T-helper 1 cell (primary cell): Measurements from ENCODE around the gene KCND3.

ENCODE experiments used
- DNase-seq, 5 donors: peaks; one replicate each; pipeline ENCODE4 v3.0.0-alpha.2; 2012 to 2020

KCND3 gene

DNA sequence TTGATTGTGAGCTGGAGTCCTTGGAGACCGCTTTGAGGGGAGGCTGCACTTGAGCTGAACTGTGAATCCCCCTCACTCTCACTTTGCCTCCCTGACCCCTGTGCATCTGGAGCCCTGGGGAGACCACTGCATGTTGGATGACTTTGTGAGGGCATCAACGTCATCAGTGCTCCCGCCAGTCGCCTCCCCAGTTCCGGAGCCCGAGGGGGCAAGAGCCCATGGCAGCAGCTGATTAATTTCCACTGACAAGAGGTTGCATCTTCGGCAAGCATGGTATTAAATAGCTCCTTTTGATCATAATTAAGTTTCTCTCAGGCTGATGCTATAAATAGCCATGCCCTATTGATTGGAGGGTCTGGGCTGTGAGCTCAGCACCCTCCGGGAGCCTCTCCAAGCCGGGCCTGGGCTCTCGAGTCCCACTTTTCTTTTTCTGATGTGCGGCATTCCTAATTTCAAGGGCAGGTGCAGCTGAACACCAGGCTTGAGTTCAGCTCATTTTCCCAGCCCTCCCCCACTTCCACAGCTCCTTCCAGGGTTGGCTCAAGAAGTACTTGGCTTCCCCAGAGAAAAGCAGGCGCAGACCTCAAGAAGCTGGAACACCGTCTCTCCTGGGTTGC lies 33.2 kb downstream of the KCND3 start:
- DNase-seq: no peak

DNA sequence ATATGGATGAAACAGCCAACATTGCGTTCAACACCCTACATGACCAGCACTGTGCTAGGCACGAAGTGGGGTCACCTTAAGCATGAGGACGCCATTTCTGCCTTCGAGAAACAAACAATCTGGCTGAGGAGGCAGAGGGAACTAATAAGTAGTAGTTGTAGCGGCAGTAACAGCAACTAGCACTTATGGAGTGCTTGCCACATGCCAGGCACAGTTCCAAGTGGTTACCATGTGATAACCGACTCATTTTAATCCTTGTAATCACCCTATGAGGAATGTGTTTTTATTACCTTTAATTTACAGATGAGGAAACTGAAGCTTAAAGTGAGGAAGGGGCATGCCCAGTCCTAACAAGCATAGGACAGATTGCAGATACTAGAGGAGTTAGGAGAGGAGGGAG lies 33.7 kb downstream of the KCND3 start:
- DNase-seq: no peak

DNA sequence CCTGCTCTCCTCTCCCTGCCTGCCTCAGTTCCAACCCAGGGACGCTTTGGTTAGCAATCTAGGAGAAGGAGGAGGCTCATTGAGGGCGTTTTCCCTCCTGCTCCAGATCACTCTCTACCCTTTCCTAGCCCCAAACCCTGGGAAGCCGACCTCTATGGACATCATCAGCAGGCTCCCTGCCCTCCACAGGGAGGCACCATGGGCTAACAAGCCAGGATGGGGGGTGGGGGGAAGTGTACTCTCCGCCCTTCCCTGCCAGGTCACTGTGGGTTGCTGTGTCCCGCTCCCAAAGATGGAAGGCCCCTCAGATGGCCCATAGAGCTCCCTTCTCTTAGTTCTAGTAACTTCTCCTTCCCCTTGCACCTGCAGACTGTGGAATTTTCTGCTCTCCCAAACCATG lies 35.7 kb downstream of the KCND3 start:
- DNase-seq: no peak

DNA sequence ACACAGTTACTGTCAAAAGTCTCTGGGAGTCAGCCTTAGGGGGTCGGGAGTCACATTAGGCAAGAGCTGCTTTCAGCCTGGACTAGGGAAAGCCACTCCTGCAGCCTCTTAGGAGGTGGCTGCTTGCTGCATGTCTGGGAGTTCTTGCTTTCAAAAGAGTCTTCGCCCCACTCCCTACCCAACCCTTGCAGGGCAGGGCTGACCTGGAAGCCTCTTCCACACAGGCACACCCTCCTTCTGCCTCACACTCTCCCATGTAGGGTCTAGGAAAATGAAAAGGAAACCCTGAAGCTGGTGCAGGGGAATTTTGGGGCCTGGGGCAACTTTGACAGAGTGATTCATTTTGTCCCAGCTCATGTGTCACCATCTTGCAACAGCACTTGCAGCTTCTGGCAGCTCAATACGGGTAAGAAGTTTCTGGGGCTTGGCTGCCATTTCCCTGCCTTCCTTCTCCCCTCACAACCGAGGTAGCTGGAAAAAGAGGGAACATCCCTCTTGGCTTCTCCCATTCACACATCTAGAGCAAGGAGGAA lies 37.3 kb downstream of the KCND3 start:
- DNase-seq: no peak

DNA sequence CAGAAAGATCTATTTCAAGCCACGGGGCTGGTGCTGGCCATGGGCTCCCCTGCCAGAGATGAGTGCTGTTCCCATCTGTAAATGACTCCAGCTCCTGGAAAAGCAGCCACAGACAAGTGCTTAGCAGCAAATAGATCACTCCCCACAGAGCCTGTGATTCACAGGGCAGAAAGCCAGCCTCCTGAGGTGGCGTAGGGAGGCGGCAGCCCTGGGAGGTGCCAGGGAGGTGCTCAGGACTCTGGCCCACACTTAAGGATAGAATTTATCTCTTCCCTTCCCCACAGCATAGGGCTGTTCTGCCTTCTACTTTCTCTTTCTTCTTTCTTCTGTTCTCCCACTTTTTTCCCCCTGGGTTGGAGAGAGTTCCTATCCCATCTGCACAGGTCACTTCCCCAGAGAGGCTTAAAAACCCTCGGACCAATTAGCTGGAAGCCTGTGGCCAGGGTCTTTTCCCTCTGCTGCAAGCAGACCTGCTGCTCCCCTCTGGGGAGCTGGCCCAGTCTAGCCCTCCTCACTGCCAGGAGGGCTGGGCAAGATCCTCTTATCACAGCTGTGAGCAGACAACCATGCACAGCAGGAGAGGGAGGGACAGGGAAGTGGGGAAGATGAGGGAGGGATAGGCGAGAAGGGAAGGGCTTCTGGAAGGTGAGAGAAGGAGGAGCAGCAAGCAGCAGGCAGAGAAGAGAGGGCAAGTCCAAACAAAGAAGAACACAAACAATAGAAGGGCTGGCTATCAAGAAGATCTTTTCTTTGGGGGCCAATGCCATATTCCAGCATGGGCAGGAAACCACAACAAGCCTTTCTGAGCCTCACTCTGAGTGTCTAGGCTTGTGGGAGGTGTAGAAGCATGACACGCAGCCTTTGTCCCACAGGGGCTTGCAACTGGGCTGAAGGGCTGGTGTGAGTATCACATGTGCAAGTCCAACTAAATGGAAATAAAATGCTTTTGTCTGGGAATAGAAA lies 41.0 kb downstream of the KCND3 start:
- DNase-seq: no peak

DNA sequence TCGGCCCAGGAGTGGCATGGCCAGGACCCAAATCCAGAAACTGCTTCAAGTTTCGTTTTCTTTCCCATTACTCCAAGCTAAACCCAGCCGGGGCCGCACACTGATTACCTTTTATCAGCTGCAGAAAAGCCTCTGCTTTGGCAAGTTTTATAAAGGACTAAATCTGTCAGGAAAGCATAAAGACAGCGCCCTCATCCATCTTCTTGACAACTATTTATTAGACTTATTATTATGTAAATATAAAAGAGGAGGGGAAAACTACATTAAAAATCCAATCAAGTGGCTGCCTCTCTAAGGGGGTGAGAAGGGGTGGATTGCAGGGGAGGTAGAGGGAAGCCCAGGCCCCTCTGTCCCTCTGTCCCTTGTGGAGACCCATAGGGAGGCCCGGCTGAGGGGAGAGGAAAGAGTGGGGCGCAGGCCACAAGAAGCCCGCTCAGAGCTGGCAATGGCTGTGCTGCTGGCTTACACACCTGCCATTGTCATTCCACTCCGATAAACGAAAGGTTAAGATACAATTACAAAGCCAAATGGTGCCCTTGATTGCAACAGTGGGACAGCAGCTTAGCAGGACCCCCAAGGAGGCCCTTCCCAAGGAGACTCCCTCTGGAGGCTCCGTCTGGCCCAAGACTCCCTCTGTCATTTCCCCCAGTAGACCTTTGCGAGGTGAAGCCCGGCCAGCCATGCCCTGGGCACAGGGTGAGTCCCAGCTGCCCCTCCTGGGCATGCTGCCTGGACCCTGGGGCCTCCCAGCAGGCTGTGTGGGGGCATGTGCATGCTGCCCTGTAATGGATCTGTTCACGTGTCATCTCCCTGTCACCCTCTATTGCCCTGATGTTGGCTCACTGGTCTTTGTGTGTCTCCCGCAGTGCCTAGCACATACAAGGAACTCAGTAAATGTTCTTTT lies 45.4 kb downstream of the KCND3 start:
- DNase-seq: no peak

DNA sequence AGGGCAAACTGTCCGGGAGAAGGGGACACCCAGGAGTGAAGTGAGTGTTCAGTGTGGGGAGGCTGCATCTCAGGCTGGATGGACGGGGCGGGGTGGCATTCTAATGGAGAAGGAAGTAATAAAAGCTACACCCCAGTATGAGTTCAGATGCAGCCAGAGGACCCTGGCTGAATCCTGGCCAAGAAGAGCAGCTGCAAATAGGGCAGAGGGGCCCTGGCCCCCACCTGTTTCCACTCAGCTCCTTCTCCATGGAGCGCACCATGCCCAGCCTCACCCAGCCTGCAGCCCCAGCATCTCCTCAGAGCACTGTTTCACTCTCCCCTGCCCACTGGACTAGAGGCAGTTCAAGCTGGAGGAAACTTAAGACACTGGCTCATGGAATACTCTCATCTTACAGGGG lies 46.4 kb downstream of the KCND3 start:
- no peak for DNase-seq

DNA sequence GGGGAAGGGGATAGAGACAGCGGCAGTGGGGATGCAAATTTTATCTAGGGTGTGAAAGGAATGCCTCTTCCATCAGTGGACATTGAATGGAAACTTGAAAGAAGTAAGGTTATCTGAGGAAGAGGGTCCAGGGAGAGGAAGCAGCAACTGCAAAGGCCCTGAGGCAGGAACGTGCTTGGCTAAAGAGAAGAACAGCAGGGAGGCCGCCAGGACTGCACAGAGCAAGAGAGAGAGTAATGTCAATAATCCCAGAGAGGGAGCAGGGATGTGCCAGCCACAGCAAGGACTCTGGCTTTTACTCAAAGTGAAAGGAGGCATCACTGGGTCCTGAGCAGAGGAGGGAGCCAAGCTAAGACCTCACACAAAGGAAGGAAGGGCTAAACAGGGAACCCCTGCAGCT lies 50.9 kb downstream of the KCND3 start:
- no peak for DNase-seq

DNA sequence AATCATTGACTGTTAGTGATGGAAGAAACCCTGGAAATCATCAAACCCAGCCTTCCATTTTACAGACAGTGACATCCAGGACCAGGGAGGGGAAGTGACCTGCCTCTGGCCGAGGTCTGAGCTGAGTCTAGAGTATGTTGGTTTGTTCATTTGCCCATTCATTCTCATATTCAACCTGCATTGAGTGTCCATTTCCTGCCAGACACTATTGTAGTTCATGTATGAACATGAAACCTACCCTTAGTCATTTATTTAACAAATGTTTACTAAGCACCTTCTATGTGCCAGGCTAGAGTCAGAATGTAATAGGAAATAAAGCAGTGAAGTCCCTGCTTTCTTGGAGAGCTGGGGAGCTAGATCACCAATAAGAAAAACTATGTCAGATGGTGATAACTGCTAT lies 51.3 kb downstream of the KCND3 start:
- DNase-seq: no peak

DNA sequence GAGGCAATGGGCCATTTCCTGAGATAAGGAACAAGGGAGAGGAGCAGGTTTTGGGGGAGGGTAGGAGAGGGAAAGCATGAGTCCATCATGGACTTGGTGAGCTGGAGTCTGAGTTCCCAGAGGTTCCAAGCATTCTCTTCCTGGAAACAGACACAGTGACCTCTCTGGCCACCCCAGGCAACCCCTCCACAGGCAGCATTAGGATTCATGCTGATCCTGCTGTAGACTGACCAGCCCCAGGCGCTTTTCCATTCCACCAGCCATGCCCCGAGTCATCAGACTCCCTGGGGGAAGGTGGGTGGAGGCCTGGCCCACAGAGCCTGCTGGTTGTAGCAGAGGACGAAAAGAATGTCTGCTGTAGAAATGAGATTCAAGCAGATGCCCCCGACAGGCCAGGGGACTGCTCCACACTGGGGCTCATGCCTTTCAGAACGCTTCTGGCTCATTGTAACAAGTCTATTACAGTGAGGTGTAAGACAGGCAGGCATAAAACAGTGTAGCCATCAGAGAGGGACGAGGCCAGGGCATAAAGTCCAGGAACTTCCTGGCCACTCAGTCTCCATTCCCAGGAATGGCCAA lies 52.2 kb downstream of the KCND3 start:
- DNase-seq: no peak

DNA sequence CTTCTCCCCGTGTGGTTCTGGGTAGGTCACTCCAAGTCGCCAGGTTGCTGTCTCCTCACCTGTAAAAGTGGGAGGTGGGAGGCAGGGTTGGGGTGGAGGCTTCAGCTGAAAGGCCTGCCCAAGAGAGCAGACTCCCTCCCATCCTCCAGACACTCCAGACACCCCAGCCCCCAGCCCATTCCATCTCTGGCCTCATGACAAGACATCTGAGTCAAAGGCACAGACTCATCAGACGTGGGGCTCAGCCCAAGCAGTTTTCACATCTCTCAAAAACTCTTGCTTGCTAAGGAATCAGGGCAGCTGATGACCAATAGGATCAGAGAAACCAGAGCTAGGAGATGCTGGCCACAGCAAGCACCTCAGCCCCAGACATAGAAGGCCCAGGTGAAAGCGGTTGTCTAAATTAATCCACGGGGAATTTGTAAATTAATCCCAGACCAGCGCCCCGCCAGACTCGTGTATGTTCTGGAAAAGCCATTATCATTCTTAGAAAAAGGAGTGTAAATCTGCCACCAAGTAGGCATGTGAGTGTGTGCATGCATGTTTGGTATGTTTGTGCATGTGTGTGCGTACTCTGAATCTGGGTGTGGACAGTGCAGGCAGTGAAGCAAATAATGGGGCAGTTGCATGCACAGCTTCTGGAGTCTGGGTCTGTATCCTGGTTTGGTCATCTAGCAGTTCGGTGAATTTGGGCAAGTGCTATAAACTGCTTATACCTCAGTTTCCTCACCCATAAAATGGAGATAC lies 55.2 kb downstream of the KCND3 start:
- no peak for DNase-seq

DNA sequence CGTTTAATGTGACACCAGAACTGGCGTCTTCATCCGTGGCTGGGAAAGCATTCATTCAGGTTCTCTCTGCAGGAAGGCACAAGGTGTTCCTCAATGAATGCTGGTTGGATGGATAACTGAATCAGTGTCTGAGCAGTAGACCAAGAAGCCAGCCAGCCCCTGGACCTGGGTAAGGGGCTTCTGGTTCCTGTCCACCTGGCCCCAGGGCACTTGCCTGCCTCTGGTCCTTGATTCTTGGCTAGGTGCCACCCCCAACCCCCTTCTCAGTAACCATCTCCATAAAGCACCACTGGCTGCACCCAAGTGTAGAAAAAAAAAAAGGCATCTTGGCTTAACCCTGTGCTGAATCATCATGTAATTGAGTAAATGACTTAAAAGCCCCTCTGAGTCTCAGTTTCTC lies 59.1 kb downstream of the KCND3 start:
- no peak for DNase-seq

DNA sequence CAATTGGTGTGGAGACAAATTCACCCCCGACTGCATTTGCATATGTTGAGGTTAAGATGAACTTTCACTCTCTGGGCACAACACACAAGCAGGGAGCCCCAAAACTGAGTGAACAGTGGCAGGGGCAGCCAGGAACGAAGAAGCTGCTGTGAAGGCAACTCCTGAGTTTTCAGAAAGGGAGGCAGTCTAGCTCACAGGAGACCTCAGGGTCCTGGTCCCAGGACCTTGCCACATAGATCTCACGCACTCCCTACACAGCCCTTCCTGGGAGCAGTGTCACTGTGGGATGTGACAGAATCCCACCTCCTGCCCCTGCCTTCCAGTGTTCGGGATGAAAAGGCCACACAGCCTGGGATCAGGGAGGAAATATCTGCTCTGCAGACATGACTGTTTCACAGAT lies 60.9 kb downstream of the KCND3 start:
- DNase-seq: no peak

DNA sequence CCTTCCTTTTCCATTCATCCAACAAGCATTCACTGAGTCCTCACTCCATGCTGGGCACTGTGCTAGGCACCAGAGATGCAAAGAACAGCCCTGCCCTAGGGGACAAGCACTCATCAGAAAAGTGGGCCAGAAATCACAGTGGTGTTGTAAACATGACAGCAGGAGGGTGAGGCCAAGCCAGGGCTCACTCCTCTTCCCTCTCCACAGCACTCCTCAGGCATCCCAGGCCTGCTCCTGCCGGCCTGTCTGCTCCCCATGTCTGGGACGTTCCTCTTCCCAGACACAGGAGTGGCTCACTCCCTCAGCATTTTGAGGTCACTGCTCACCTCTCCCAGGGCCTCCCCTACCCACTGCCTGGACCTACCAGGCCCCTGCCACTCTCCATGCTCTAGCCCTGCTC lies 61.8 kb downstream of the KCND3 start:
- DNase-seq: no peak

DNA sequence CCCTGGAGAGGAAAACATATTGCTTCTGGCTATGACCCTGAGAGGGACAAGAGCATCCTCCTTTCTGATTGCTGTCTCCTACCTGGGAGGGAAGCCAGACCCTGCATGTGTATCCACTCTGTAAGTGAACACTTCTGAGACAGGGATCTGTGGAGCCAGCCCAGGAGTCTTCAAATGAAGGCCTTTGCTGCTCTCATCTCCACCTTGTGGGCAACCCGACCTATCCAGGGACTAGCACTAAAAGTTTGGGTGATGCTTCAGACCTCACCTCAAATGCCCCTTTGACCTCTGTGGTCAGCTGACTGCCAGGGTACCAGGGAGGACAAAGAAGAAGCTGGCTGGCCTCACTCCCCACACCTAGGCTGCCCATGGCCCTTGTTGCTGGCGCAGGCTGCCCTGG lies 64.7 kb downstream of the KCND3 start:
- no peak for DNase-seq

DNA sequence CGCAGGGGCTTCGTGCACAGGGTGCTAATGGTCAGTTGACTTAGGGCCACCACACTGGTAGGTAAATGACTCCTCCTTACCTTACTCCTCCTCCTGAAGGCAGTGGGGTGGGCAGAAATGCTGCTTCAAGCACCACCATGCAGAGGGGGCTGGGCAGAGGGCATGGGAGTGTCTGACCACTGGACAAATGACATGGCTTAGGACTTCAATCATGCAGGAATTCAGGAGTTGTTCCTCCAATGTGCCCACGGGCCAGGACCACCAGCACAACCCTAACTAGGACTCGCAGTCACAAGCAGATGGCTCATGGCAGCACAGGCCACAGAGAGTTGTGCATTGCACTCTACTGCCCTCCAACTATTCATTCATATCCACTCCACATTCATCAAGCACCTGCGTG lies 65.7 kb downstream of the KCND3 start:
- no peak for DNase-seq

DNA sequence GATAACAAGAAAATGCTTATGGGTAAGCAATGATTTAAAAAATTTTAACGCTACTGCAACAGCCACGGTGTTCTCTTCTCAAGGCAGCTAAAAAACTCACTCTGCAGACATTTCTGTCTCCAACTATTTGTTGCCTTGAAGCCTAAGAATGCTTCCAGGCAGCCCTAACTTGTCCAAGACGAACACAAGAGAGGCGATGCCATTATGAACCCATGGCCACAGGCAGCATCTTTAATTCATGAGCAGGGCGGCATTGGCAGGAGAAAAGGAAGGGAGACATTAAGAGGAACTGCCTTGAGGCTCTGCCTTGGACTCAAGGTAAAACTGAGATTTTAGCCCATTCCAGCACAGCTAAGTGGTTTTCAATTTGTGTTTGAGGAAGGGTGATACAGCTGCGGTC lies 67.5 kb downstream of the KCND3 start:
- no peak for DNase-seq

DNA sequence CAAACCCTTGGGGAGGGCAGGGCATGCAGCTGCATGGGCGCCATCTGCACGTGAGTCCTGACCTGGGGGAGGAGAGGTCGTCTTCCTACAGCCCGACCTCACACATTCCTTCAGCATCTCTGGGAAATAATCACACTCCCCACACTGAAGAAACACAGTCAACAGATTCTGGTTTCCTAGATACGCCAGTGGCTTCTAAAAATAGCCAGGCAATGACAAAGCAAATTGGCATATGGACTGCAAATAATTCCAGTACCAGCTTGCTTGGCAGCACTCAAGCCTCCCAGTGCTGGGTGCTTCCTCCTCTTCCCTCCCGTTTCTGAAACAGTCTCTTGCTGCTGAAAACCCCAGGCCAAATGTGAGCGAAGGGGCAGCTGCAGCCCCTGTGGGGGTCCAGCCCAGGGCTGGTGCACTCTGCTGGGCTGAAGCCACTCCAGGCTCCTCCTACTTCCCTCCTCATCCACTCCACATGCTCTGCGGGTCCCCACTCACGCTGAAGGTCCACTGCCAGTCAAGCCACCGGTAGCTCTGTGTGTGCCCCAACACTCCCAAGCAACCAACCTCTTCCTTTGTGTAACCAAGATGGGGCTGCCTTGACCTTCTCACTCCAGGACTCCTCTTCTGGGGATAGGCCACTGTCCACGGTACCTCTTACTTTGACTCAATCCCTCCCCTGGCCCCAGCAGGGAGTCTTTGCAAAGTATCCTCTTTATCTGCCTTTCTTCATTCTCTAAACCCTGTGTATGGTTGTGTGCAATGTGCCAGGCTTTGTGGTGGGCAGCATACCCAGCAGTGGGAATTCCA lies 69.0 kb downstream of the KCND3 start:
- no peak for DNase-seq

DNA sequence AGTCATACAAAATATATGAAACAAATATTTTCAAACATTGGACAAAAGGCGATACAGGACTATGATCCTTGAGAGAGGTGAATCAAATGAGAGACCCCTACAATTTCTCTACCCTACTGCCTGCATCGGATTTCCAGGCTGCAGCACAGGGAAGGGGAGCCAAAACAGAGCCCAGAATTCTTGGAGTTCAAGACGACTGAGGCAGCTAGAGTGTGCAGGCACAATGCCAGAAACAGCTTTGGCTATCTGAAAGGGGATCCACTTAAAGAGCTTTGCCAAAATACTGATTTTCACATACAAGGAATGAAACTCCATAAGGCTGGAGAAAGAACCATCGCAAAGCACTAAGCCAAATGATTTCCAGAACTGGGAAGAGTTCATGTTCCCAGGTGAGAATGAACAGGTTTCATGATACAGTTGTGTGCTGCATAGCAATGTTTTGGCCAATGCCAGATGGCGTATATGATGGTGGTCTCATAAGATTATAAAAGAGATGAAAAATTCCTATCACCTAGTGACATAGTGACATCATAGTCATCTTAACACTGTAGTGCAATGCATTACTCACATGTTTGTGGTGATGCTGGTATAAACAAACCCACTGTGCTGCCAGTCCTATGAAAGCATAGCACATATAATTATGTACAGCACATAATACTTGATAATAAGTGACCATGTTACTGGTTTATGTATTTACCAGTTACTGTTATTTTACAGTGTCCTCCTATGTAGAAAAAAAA lies 77.5 kb downstream of the KCND3 start:
- DNase-seq: no peak

DNA sequence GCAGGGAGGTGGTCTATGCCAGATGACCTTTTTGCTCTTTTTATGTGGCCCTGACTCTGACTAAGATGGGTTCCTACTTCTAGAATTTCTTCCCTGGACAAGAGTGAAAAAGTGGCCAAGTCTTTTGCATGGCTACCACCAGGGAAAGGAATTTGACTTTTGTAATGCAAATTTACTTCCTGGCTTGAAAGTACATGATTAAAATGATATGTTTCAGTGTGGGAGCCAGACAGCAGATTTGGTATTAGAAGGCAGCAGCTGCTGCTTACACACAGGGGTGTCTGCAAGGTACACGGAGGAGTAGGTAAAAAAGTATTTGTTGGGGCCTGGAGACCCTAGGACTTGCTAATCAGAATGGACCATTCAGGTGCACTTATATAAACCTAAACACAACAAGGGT lies 78.4 kb downstream of the KCND3 start:
- DNase-seq: no peak
